DND-41 (cell line): Measurements from ENCODE around the gene DNAJC17.

Source experiments
- EZH2 ChIP-seq: IDR thresholded peaks from 3 replicates; pipeline ENCODE4 v1.6.1; 2012; ENCODE audit warnings: borderline replicate concordance, low read depth, mild to moderate bottlenecking, moderate library complexity, low read length, inconsistent platforms; ENCODE audit not compliant: severe bottlenecking
- TF ChIP-seq, protein P1 (sequence below): IDR thresholded peaks from 2 replicates; pipeline ENCODE4 v1.5.1; 2012; ENCODE audit warnings: borderline replicate concordance, low read length, moderate library complexity, mild to moderate bottlenecking; ENCODE audit not compliant: poor library complexity, severe bottlenecking; ENCODE audit errors: extremely low read depth

DNA sequence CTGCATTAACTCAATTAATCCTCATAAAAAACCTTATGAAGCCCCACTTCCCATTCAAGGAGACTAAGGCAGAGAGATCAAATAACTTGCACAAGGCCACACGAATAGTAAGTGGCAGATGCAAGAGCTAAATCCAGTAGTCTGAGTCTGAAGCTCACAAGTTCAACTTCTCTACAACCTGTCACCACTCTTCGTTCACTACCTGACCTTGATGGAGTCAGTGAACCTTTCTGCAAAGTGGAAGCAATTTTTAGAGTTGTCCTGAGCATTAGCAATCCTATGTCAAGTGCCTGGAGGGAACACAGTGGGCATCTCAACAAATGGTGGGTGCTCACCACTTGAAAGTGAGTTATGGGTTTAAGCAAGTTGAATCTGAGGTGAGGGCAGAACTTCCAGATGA, 34.5 kb upstream of the DNAJC17 start:
- TF ChIP-seq, protein P1, sequence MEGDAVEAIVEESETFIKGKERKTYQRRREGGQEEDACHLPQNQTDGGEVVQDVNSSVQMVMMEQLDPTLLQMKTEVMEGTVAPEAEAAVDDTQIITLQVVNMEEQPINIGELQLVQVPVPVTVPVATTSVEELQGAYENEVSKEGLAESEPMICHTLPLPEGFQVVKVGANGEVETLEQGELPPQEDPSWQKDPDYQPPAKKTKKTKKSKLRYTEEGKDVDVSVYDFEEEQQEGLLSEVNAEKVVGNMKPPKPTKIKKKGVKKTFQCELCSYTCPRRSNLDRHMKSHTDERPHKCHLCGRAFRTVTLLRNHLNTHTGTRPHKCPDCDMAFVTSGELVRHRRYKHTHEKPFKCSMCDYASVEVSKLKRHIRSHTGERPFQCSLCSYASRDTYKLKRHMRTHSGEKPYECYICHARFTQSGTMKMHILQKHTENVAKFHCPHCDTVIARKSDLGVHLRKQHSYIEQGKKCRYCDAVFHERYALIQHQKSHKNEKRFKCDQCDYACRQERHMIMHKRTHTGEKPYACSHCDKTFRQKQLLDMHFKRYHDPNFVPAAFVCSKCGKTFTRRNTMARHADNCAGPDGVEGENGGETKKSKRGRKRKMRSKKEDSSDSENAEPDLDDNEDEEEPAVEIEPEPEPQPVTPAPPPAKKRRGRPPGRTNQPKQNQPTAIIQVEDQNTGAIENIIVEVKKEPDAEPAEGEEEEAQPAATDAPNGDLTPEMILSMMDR: no peak
- no peak for TF ChIP-seq EZH2
